NCI-H82 (cell line): Measurements from ENCODE around the gene IRGC.
A peak's percentile ranks its signal among the peaks of the same experiment; 100 is the strongest.

ENCODE experiments used
- DNase-seq: peaks from one replicate; lab custom pipeline; 2025; lab: John Stamatoyannopoulos, UW

IRGC gene

GRCh38 chr19:43691755-43692154 lies 24.1 kb upstream of the IRGC start:
- DNase-seq, result no peak

GRCh38 chr19:43692385-43692784 lies 23.5 kb upstream of the IRGC start:
- DNase-seq, result no peak

GRCh38 chr19:43692877-43693276 lies 23.0 kb upstream of the IRGC start:
- DNase-seq, result no peak

DNA sequence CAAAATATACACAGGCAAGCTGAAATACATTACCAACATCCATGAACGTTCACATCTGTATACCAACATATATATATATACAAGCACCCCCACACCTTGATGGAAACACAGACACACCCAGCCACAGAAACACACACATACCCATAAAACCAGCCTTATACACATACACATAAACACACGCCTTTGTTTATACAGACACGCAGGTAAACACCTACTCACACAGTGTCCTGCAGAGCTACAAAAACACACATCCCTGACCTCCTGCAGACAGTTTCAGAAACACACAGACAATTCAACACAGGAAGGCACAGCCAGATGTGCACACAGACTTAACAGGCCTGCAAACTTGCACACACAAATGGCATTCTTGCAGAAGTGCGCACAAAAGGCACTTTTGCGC lies 21.3 kb upstream of the IRGC start:
- DNase-seq, result no peak

DNA sequence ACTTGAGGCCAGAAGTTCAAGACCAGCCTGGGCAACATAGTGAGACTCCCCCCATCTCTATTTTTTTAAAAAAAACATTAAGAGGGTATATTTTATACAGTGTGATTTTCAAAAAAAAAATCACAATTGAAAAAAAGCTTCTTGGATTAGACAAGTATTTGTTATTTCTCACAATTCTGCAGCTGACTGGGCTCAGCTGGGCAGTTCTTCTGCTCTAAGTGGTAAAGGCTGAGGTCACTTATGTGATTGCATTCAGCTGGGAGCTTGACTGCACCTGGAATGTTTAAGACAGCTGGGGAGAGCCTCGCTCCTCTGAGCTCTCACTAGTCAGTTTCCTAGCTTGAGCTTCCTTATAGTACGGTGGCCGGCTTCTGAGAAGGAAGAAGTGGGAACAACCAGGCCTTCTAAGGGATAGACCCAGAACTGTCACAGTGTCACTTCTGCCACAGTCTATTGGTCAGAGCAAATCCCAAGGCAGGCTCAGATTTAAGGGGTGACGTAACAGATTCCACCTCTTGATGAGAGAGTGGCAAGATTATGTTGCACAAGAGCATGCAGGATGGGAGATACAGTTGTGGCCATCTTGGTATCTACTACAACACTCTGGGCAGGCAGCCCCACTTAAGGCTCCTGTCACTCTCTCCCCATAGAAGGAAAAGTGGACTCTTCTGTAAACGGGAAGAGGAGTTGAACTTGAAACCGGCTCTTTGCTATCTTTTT lies 19.7 kb upstream of the IRGC start:
- DNase-seq, result no peak

DNA sequence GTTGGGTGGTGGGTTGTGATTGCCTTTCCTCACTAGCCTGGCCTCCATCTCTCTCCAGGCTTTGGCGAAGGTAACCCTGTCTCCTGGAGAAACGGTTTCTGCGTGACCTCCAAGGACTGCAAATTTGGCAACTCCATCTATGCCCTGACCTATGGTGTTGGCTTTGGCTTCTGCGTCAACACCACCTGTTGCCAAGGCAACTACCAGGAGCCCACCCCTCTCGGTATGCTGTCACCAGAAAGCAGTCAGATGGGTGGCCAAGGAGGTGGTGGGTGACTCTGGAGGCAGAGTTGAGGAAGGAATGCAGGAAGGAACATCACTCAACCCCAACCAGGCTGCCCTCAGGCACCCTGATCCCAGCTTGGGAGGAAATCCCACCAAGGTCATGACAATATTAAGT lies 18.6 kb upstream of the IRGC start:
- no peak for DNase-seq

GRCh38 chr19:43699506-43700394 lies 16.1 kb upstream of the IRGC start:
- peak; percentile 41 for DNase-seq

- DNase-seq, result peak; percentile 25
Observed at GRCh38 chr19:43700395-43701000, 15.4 kb upstream of the IRGC start.

- no peak for DNase-seq
Observed at GRCh38 chr19:43704002-43704705, 11.7 kb upstream of the IRGC start.

- no peak for DNase-seq
Observed at GRCh38 chr19:43705729-43706128, 10.1 kb upstream of the IRGC start.

GRCh38 chr19:43707158-43707712 lies 8.6 kb upstream of the IRGC start:
- no peak for DNase-seq

- DNase-seq, result no peak
Observed at GRCh38 chr19:43708716-43709115, 7.2 kb upstream of the IRGC start.

- no peak for DNase-seq
Observed at GRCh38 chr19:43711751-43712355, 4.0 kb upstream of the IRGC start.

DNA sequence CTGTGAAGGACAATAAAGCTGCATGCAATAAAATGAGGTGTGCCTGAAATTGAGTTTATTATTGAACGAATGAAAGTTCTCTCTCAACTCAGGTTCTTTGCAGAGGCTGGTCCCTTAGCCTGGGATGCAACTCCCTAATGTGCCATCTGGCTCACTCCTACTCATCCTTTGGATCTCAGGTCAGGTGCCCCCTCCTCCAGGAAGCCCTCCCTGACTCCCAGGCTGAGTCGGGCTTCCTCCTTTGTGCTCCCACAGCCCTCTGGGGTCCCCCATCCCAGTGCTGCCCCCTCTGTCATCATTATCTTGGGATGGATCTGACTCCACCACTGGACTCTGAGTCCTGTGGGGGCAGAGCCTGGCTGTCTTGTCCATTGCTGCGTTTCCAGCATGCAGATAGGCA lies 2.7 kb upstream of the IRGC start:
- no peak for DNase-seq

GRCh38 chr19:43718627-43719377 lies 2.9 kb downstream of the IRGC start:
- DNase-seq, result no peak

GRCh38 chr19:43719378-43719868 lies 3.5 kb downstream of the IRGC start:
- DNase-seq, result no peak

GRCh38 chr19:43719918-43720317 lies 4.0 kb downstream of the IRGC start:
- no peak for DNase-seq

DNA sequence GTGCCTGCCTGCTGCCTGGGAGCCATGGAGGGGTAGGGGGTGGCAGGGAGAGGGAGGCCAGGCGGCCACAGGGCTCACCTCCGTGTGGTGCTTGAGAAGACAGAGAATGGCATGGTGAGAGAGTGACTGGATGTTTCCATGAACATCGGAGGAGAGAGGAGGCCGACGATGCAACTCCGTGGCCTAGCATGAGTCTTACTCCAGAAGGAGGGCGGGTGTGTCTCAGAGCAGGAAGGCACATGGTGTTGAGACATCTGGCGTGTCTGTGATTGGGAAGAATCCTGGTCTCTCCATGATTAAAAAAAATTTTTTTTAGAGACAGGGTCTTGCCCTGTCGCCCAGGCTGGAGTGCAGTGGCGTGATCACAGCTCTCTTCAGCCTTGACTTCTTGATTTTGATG lies 5.1 kb downstream of the IRGC start:
- DNase-seq, result no peak

DNA sequence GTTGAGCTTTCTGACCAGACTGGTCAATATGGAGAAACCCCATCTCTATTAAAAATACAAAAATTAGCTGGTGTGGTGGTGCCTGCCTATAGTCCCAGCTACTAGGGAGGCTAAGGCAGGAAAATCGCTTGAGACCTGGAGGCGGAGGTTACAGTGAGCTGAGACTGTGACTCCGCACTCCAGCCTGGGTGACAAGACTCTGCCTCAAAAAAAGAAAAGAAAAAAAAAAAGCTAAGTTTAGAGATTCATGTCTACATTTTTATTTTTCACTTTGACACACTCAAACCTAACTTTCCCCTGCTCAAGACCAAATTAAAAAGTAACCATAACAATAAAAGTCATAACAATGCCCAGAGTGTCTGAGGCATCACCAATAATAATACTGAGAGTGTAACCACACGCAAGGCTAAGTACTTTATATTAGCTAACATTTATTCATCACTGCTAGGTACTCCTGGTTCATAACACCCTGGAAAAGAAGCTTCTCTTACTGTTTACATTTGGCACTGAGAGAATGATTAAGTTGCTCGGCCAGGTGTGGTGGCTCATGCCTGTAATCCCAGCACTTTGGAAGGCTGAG lies 5.7 kb downstream of the IRGC start:
- no peak for DNase-seq

- DNase-seq, result no peak
Observed at GRCh38 chr19:43723588-43723987, 7.7 kb downstream of the IRGC start.
